Neural cell (in vitro differentiated cells): ENCODE data around the gene TRERF1. TPM values are rescaled to one million over a fixed set of nuclear protein-coding genes. Genes with fewer than 3 reads are reported as not detected.

Source experiments
- H2AFZ ChIP-seq: fragments of 200-600, 300-800 bp; sonication (generic), shearing (Covaris generic); 2 replicates; pipeline ENCODE4 v1.6.0; 2014; ENCODE audit warnings: low read depth, mild to moderate bottlenecking, antibody characterized with exemption, low read length, moderate library complexity
- H3F3A ChIP-seq: fragments of 200-600 bp; shearing (Covaris generic); 2 replicates; pipeline ENCODE4 v1.6.1; 2016; ENCODE audit warnings: mild to moderate bottlenecking, moderate library complexity, mixed read lengths, antibody characterized with exemption, low read length; ENCODE audit not compliant: insufficient read depth, poor library complexity, severe bottlenecking
- H3K27ac ChIP-seq: fragments of 200-600, 300-800 bp; sonication (generic), shearing (Covaris generic); 2 replicates; pipeline ENCODE4 v1.5.1; 2014; ENCODE audit warnings: mild to moderate bottlenecking, low read length, moderate library complexity
- H3K27me3 ChIP-seq: fragments of 300-800, 200-600 bp; sonication (generic), shearing (Covaris generic); 2 replicates; pipeline ENCODE4 v1.6.0; 2014; ENCODE audit warnings: mild to moderate bottlenecking, low read depth, low read length, moderate library complexity; ENCODE audit not compliant: insufficient read depth
- H3K36me3 ChIP-seq: fragments of 300-800, 200-600 bp; sonication (generic), shearing (Covaris generic); 2 replicates; pipeline ENCODE4 v1.5.1; 2014; ENCODE audit warnings: mild to moderate bottlenecking, antibody characterized with exemption, low read length, moderate library complexity; ENCODE audit not compliant: insufficient read depth
- H3K4me2 ChIP-seq: fragments of 300-800, 200-600 bp; sonication (generic), shearing (Covaris generic); 2 replicates; pipeline ENCODE4 v1.6.0; 2014; ENCODE audit warnings: mild to moderate bottlenecking, low read length
- H3K4me3 ChIP-seq: fragments of 300-800, 200-600 bp; sonication (generic), shearing (Covaris generic); 2 replicates; pipeline ENCODE4 v1.5.1; 2014; ENCODE audit warnings: mild to moderate bottlenecking, low read length, moderate library complexity
- H3K79me2 ChIP-seq: fragments of 200-600 bp; shearing (Covaris generic); replicated peaks from 2 replicates; pipeline ENCODE4 v1.6.0; 2014; ENCODE audit warnings: mild to moderate bottlenecking, low read length, moderate library complexity; ENCODE audit not compliant: insufficient read depth
- H3K9ac ChIP-seq: fragments of 300-800, 200-600 bp; sonication (generic), shearing (Covaris generic); 2 replicates; pipeline ENCODE4 v1.6.1; 2016; ENCODE audit warnings: mild to moderate bottlenecking, low read length, mixed read lengths
- H3K9me2 ChIP-seq: fragments of 200-600 bp; shearing (Covaris generic); 2 replicates; pipeline ENCODE4 v1.6.1; 2016; ENCODE audit warnings: mild to moderate bottlenecking, low read length, mixed read lengths; ENCODE audit not compliant: insufficient read depth
- H3K9me3 ChIP-seq: fragments of 200-600, 300-800 bp; sonication (generic), shearing (Covaris generic); 2 replicates; pipeline ENCODE4 v1.6.1; 2016; ENCODE audit warnings: mild to moderate bottlenecking, mixed run types, low read length, moderate library complexity, mixed read lengths
- H4K20me1 ChIP-seq: fragments of 200-600 bp; shearing (Covaris generic); 2 replicates; pipeline ENCODE4 v1.6.1; 2016; ENCODE audit warnings: mild to moderate bottlenecking, mixed run types; ENCODE audit not compliant: insufficient read depth
- CTCF ChIP-seq: fragments of 450-650 bp; IDR thresholded peaks from 2 replicates; pipeline ENCODE4 v1.5.1; 2014; ENCODE audit warnings: antibody characterized with exemption, mild to moderate bottlenecking, moderate library complexity; ENCODE audit not compliant: poor library complexity, severe bottlenecking
- EP300 ChIP-seq: fragments of 450-650 bp; conservative IDR thresholded peaks from 2 replicates; pipeline ENCODE4 v1.6.1; 2014; ENCODE audit warnings: antibody characterized with exemption, mild to moderate bottlenecking, moderate library complexity; ENCODE audit not compliant: poor library complexity, severe bottlenecking
- EZH2 ChIP-seq: fragments of 200-600, 300-800 bp; shearing (Covaris generic), sonication (generic); IDR thresholded peaks from 2 replicates; pipeline ENCODE4 v1.6.1; 2014; ENCODE audit warnings: antibody characterized with exemption, low read length, borderline replicate concordance, mild to moderate bottlenecking; ENCODE audit not compliant: insufficient read depth, poor library complexity, severe bottlenecking
- MXI1 ChIP-seq: fragments of 450-650 bp; conservative IDR thresholded peaks from 2 replicates; pipeline ENCODE4 v1.6.1; 2014; ENCODE audit warnings: antibody characterized with exemption, mild to moderate bottlenecking; ENCODE audit not compliant: poor library complexity, severe bottlenecking
- POLR2AphosphoS5 ChIP-seq: IDR thresholded peaks from 2 replicates; pipeline ENCODE4 v1.6.1; 2012
- RAD21 ChIP-seq: fragments of 450-650 bp; conservative IDR thresholded peaks from 2 replicates; pipeline ENCODE4 v1.6.1; 2014; ENCODE audit warnings: antibody characterized with exemption, mild to moderate bottlenecking, moderate library complexity
- REST ChIP-seq: IDR thresholded peaks from 2 replicates; pipeline ENCODE4 v1.6.1; 2012; ENCODE audit warnings: borderline replicate concordance
- SMC3 ChIP-seq: fragments of 450-650 bp; conservative IDR thresholded peaks from 2 replicates; pipeline ENCODE4 v1.6.1; 2014; ENCODE audit warnings: antibody characterized with exemption, mild to moderate bottlenecking, moderate library complexity; ENCODE audit not compliant: poor library complexity
- TAF1 ChIP-seq: IDR thresholded peaks from 2 replicates; pipeline ENCODE4 v1.6.1; 2012; ENCODE audit warnings: low read depth
- polyA plus RNA-seq: library from polyadenylated mRNA; depleted of rRNA; stranded (reverse); fragments of >200 nt; gene quantifications from 2 replicates; pipeline ENCODE4 v1.2.3, GENCODE V29; 2014

TRERF1 gene
- polyA plus RNA-seq, 1 donor from 2014 or later = 4.5 TPM

- Histone ChIP-seq H3K79me2 (no peaks in the 10 kb centered on the region), H3K27me3 (no peaks in the 10 kb centered on the region), H3K9me2 (no peaks in the 10 kb centered on the region), H4K20me1 (no peaks in the 10 kb centered on the region), H3K4me2 (no peak overlapping the region), H3F3A (no peaks in the 10 kb centered on the region), H3K9me3 (no peaks in the 10 kb centered on the region), H3K4me3 (no peak overlapping the region), H3K36me3 (no peaks in the 10 kb centered on the region), H3K27ac (no peak overlapping the region), H2AFZ (no peak overlapping the region), H3K9ac (no peak overlapping the region)
- TF ChIP-seq EZH2 (no peak), MXI1 (no peak), POLR2AphosphoS5 (no peak)
Observed at GRCh38 chr6:42347456-42347855, 104.3 kb downstream of the TRERF1 start.

GRCh38 chr6:42345696-42346416 is 105.9 kb downstream of the TRERF1 start:
- TF ChIP-seq CTCF = no peak
- no peak for TF ChIP-seq MXI1
- no peak for TF ChIP-seq RAD21
- no peak for TF ChIP-seq SMC3
- no peak for TF ChIP-seq REST
- no peak for TF ChIP-seq EP300
- TF ChIP-seq POLR2AphosphoS5 = no peak
- no peak for TF ChIP-seq TAF1
- TF ChIP-seq EZH2 = no peak
- H3K9me2 ChIP-seq = no peaks in the 10 kb centered on the region
- H4K20me1 ChIP-seq = no peaks in the 10 kb centered on the region
- H3F3A ChIP-seq = no peaks in the 10 kb centered on the region
- no peak overlapping the region for H3K4me3 ChIP-seq
- no peak overlapping the region for H3K9ac ChIP-seq
- no peak overlapping the region for H3K4me2 ChIP-seq
- no peaks in the 10 kb centered on the region for H3K27me3 ChIP-seq
- H2AFZ ChIP-seq = no peak overlapping the region
- H3K36me3 ChIP-seq = no peaks in the 10 kb centered on the region
- no peaks in the 10 kb centered on the region for H3K9me3 ChIP-seq
- H3K27ac ChIP-seq = no peak overlapping the region
- H3K79me2 ChIP-seq = no peaks in the 10 kb centered on the region
